ENCODE results near the gene FBXO8.

FBXO8 gene

GRCh38 chr4:174281182-174281737 is 2.2 kb downstream of the FBXO8 start:
- no peaks in the 10 kb centered on the region for H3K27me3 ChIP-seq (replicated peaks)
- TF ChIP-seq CTCF (IDR thresholded peaks at IDR 0.05; ENCODE audit: low read depth, low read length, missing control alignments) = no peak
- H3K4me3 ChIP-seq (ENCODE audit: low read depth, low read length) = no peak overlapping the region
- H3K36me3 ChIP-seq (replicated peaks) = no peaks in the 10 kb centered on the region
- no peak for DNase-seq
- in situ Hi-C loops (cut with HindIII; ENCODE audit: low pct_ligation_motif_present, low sequenced_read_pairs) = no loop called here
- H3K27ac ChIP-seq = no peak overlapping the region

GRCh38 chr4:174279433-174280155 is 3.9 kb downstream of the FBXO8 start:
- no peak overlapping the region for H3K4me3 ChIP-seq (ENCODE audit: low read depth, low read length)
- DNase-seq = no peak
- no peaks in the 10 kb centered on the region for H3K36me3 ChIP-seq (replicated peaks)
- in situ Hi-C loops (cut with HindIII; ENCODE audit: low pct_ligation_motif_present, low sequenced_read_pairs) = no loop called here
- H3K27ac ChIP-seq = no peak overlapping the region
- no peak for TF ChIP-seq CTCF (IDR thresholded peaks at IDR 0.05; ENCODE audit: low read depth, low read length, missing control alignments)
- no peaks in the 10 kb centered on the region for H3K27me3 ChIP-seq (replicated peaks)

DNA sequence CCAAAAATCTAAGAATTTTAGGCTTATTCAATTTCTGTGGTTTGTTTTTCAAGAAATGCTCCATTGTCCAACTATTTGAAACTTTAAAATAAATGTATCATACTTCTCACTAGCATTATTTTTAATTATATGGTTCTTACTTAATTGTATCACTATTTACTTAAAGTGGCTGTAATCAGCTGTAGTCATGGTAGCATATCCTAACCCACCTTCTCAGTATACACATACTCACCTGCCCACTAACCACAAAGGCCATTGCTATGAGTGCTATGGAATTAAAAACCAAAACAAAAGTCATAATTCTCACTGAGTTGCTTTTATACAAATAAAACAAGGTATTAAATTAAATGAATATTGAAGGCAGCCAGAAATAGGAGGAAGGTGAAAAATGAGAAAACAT is 5.0 kb downstream of the FBXO8 start:
- DNase-seq = no peak
- in situ Hi-C loops (cut with HindIII; ENCODE audit: low pct_ligation_motif_present, low sequenced_read_pairs) = no loop called here
- no peak for TF ChIP-seq CTCF (IDR thresholded peaks at IDR 0.05; ENCODE audit: low read depth, low read length, missing control alignments)
- Histone ChIP-seq H3K27me3 (replicated peaks) (no peaks in the 10 kb centered on the region), H3K36me3 (replicated peaks) (no peaks in the 10 kb centered on the region), H3K4me3 (ENCODE audit: low read depth, low read length) (no peak overlapping the region), H3K27ac (no peak overlapping the region)

- H3K36me3 ChIP-seq (replicated peaks) = no peaks in the 10 kb centered on the region
- TF ChIP-seq CTCF (IDR thresholded peaks at IDR 0.05; ENCODE audit: low read depth, low read length, missing control alignments) = no peak
- DNase-seq = no peak
- in situ Hi-C loops (cut with HindIII; ENCODE audit: low pct_ligation_motif_present, low sequenced_read_pairs) = no loop called here
- H3K27me3 ChIP-seq (replicated peaks) = no peaks in the 10 kb centered on the region
- no peak overlapping the region for H3K27ac ChIP-seq
- H3K4me3 ChIP-seq (ENCODE audit: low read depth, low read length) = no peak overlapping the region
Observed at GRCh38 chr4:174277433-174277832, 6.0 kb downstream of the FBXO8 start.

DNA sequence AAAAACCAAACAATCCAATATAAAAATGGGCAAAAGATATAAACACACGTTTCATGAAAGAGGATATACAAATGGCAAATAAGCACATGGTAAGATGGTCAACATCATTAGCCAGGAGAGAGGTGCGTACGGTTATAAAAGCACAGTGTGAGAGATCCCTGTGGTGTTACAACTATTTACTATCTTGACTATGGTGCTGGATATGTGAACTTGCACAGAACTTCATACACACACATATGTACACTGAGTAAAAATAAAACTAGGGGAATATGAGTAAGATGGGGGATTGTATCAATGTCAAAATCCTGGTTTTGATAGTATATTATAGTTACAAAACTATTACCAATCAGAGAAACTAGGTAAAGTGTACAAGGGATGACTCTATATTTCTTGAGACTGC is 8.4 kb downstream of the FBXO8 start:
- no peak for TF ChIP-seq CTCF (IDR thresholded peaks at IDR 0.05; ENCODE audit: low read depth, low read length, missing control alignments)
- in situ Hi-C loops (cut with HindIII; ENCODE audit: low pct_ligation_motif_present, low sequenced_read_pairs) = no loop called here
- Histone ChIP-seq H3K27ac (no peak overlapping the region), H3K36me3 (replicated peaks) (no peaks in the 10 kb centered on the region), H3K27me3 (replicated peaks) (no peaks in the 10 kb centered on the region), H3K4me3 (ENCODE audit: low read depth, low read length) (no peak overlapping the region)
- DNase-seq = no peak

DNA sequence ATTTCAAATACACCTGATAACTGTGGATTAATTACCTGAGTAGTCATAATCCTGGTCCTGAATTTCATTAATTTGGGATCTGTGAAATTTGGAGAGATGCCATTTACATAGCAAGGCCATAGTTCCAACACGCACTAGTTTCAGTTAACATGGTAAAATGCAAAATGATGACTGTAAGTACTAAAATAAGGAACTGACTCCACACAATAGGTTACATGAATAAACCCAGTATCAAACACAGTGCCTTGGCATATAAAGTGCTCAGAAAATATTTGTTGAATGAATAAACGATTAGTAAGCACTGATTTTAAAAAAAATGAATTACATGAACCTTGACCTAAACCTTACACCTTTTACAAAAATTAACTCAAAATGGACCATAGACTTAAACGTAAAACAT is 9.0 kb downstream of the FBXO8 start:
- no peak overlapping the region for H3K4me3 ChIP-seq (ENCODE audit: low read depth, low read length)
- DNase-seq = no peak
- H3K27me3 ChIP-seq (replicated peaks) = no peaks in the 10 kb centered on the region
- H3K27ac ChIP-seq = no peak overlapping the region
- in situ Hi-C loops (cut with HindIII; ENCODE audit: low pct_ligation_motif_present, low sequenced_read_pairs) = no loop called here
- no peak for TF ChIP-seq CTCF (IDR thresholded peaks at IDR 0.05; ENCODE audit: low read depth, low read length, missing control alignments)
- H3K36me3 ChIP-seq (replicated peaks) = no peaks in the 10 kb centered on the region

Data from brain microvascular endothelial cell (primary cell).